GM23248 (cell line): ENCODE measurements around the gene NDUFAF2. TPM values are rescaled to one million over a fixed set of nuclear protein-coding genes. Genes with fewer than 3 reads are reported as not detected.

ENCODE experiments used
- DNase-seq: peaks from one replicate; pipeline ENCODE4 v3.0.0-alpha.2; 2015
- H2AFZ ChIP-seq: fragments of 200-600 bp; sonication (generic); 2 replicates; pipeline ENCODE4 v1.6.1; 2016; ENCODE audit warnings: antibody characterized with exemption
- H3F3A ChIP-seq: fragments of 200-600 bp; sonication (generic); 2 replicates; pipeline ENCODE4 v1.6.1; 2016; ENCODE audit warnings: mild to moderate bottlenecking, antibody characterized with exemption, mixed run types; ENCODE audit not compliant: insufficient read depth
- H3K27ac ChIP-seq: fragments of 200-600 bp; sonication (generic); 2 replicates; pipeline ENCODE4 v1.5.1; 2016; ENCODE audit warnings: mild to moderate bottlenecking
- H3K27me3 ChIP-seq: fragments of 200-600 bp; sonication (generic); replicated peaks from 2 replicates; pipeline ENCODE4 v1.6.1; 2016; ENCODE audit warnings: mild to moderate bottlenecking; ENCODE audit not compliant: insufficient read depth
- H3K36me3 ChIP-seq: fragments of 200-600 bp; sonication (generic); 2 replicates; pipeline ENCODE4 v1.6.1; 2016; ENCODE audit warnings: low read depth, mild to moderate bottlenecking
- H3K4me1 ChIP-seq: fragments of 200-600 bp; sonication (generic); 2 replicates; pipeline ENCODE4 v1.6.1; 2016; ENCODE audit warnings: mild to moderate bottlenecking; ENCODE audit not compliant: insufficient read depth
- H3K4me2 ChIP-seq: fragments of 200-600 bp; sonication (generic); one replicate; pipeline ENCODE4 v1.6.1; 2016; ENCODE audit warnings: mild to moderate bottlenecking; ENCODE audit not compliant: unreplicated experiment
- H3K4me3 ChIP-seq: fragments of 200-600 bp; sonication (generic); 2 replicates; pipeline ENCODE4 v1.5.1; 2016; ENCODE audit warnings: mild to moderate bottlenecking
- H3K79me2 ChIP-seq: fragments of 200-600 bp; sonication (generic); 2 replicates; pipeline ENCODE4 v1.6.1; 2016; ENCODE audit warnings: mild to moderate bottlenecking; ENCODE audit not compliant: insufficient read depth
- H3K9ac ChIP-seq: fragments of 200-600 bp; sonication (generic); 2 replicates; pipeline ENCODE4 v1.6.1; 2016; ENCODE audit warnings: mild to moderate bottlenecking
- H3K9me2 ChIP-seq: fragments of 200-600 bp; sonication (generic); 2 replicates; pipeline ENCODE4 v1.6.1; 2016; ENCODE audit warnings: mixed run types, mild to moderate bottlenecking, moderate library complexity; ENCODE audit not compliant: insufficient read depth
- H3K9me3 ChIP-seq: fragments of 200-600 bp; sonication (generic); one replicate; pipeline ENCODE4 v1.6.1; 2017; ENCODE audit warnings: low read depth
- H4K20me1 ChIP-seq: fragments of 200-600 bp; sonication (generic); 2 replicates; pipeline ENCODE4 v1.6.0; 2016; ENCODE audit not compliant: insufficient read depth
- EZH2 ChIP-seq: fragments of 200-600 bp; sonication (generic); IDR thresholded peaks from 2 replicates; pipeline ENCODE4 v1.6.1; 2018; ENCODE audit warnings: antibody characterized with exemption, mild to moderate bottlenecking; ENCODE audit not compliant: insufficient read depth, poor library complexity, severe bottlenecking
- EZH2phosphoT487 ChIP-seq: fragments of 200-600 bp; sonication (generic); IDR thresholded peaks from 2 replicates; pipeline ENCODE4 v1.6.1; 2018; ENCODE audit warnings: antibody characterized with exemption, moderate library complexity, mild to moderate bottlenecking, low read depth; ENCODE audit not compliant: insufficient read depth
- WGBS, 2 experiments: methylation state at CpG; one replicate each; pipeline ENCODE4 v1.1.6; 2015 to 2017; ENCODE audit warnings: low lambda C conversion rate in 2 of 2, low coverage in 1 of 2; ENCODE audit errors: missing lambda C conversion rate in 2 of 2; 5-methylcytosine and 5-hydroxymethylcytosine counted together
- in situ Hi-C: fragments of 300-500 bp; cut with MboI; formaldehyde crosslinking; loops from 2 replicates; pipeline ENCODE4 v1.15.0; 2020
- polyA plus RNA-seq: library from polyadenylated mRNA; unstranded; fragments of >200 nt; fragmentation: Nextera tagmentation; extraction: Ambion mirVana; gene quantifications from 2 replicates; pipeline ENCODE4 v1.2.1, GENCODE V29; 2016
- total RNA-seq: library from RNA; depleted of rRNA; stranded (reverse); fragments of >200 nt; shearing (Covaris generic); gene quantifications from 2 replicates; pipeline ENCODE4 v1.2.3, GENCODE V29; 2014

NDUFAF2 gene
- total and polyA plus RNA-seq, 2 experiments from 2014 or later = 28.9 to 67.0 TPM

DNA sequence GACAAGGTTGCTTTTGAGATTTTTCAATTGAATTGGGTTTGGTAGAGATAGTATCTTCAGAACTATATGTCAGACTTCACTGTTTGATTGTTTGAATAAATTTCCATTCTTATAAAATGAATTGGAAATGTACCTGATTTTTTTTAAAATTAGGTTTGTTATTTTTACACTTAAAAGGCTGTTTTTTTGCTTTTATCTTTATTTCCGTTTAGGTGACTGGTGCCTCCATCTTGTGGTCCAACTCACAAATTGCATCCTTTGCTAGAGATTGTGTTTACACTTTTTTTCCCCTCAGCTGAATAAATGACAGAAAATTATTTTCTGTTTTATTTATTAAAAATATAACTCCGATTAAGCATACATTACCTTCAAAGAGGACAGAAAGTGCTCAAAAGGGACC is 15.6 kb downstream of the NDUFAF2 start:
- no peaks in the 10 kb centered on the region for H3K27me3 ChIP-seq
- no peak overlapping the region for H3K27ac ChIP-seq
- no peaks in the 10 kb centered on the region for H4K20me1 ChIP-seq
- 42 to 46% methylated on average over 2 of the region's 2 CpGs for WGBS, 2 experiments
- H3K79me2 ChIP-seq = peaks cover 94% of the 10 kb centered on the region
- in situ Hi-C loops = loop anchor here (25.0 kb wide), 3 partner anchors 702 to 1177 kb away; no protein-coding TSS in a partner anchor
- H3K4me2 ChIP-seq = no peak overlapping the region
- H3K9me3 ChIP-seq = no peaks in the 10 kb centered on the region
- peak; percentile 64 for DNase-seq
- no peak overlapping the region for H2AFZ ChIP-seq
- H3K9ac ChIP-seq = no peak overlapping the region
- H3F3A ChIP-seq = no peaks in the 10 kb centered on the region
- H3K36me3 ChIP-seq = no peaks in the 10 kb centered on the region
- peaks cover 6% of the 10 kb centered on the region for H3K4me1 ChIP-seq
- no peak for TF ChIP-seq EZH2phosphoT487
- no peak for TF ChIP-seq EZH2
- no peaks in the 10 kb centered on the region for H3K9me2 ChIP-seq
- no peak overlapping the region for H3K4me3 ChIP-seq

DNA sequence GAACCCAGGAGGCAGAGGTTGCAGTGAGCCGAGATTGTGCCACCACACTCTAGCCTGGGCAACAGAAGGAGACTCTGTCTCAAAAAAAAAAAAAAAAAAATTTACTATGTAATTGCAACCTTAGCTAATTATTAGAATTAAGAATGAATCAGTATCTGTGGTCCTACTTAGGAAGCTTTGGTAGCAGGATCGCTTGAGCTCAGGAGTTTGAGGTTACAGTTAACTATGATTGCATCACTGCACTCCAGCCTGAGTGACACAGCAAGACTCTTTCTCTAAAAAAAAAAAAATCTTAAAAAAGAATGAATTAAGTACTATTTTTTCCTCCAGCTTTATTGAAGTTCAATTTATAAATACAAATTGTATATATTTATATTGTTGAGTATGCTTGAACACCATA is 16.7 kb downstream of the NDUFAF2 start:
- H3K4me1 ChIP-seq = peaks cover 6% of the 10 kb centered on the region
- no peaks in the 10 kb centered on the region for H4K20me1 ChIP-seq
- TF ChIP-seq EZH2 = no peak
- no peak for TF ChIP-seq EZH2phosphoT487
- H3K27me3 ChIP-seq = no peaks in the 10 kb centered on the region
- H3K9ac ChIP-seq = no peak overlapping the region
- no peaks in the 10 kb centered on the region for H3F3A ChIP-seq
- WGBS, 2 experiments = 85 to 87% methylated on average over 2 of the region's 2 CpGs
- in situ Hi-C loops = loop anchor here (25.0 kb wide), 3 partner anchors 701 to 1176 kb away; no protein-coding TSS in a partner anchor
- no peak overlapping the region for H3K27ac ChIP-seq
- H3K9me3 ChIP-seq = no peaks in the 10 kb centered on the region
- peaks cover 95% of the 10 kb centered on the region for H3K79me2 ChIP-seq
- no peaks in the 10 kb centered on the region for H3K9me2 ChIP-seq
- no peak overlapping the region for H2AFZ ChIP-seq
- no peak overlapping the region for H3K4me3 ChIP-seq
- H3K36me3 ChIP-seq = no peaks in the 10 kb centered on the region
- no peak overlapping the region for H3K4me2 ChIP-seq
- peak; percentile 52 for DNase-seq

DNA sequence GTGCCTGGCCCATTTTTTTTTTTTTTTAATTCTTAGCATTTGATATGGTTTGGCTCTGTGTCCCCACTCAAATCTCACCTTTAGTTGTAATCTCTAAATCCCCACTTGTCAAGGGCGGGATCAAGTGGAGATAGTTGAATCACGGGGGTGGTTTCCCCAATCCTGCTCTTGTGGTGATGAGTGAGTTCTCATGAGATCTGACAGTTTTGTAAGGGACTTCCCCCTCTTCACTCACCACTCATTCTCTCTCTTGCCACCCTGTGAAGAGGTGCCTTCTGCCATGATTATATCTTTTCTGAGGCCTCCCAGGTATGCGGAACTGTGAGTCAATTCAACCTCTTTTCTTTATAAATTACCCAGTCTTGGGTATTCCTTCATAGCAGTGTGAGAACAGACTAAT is 27.2 kb downstream of the NDUFAF2 start:
- H3K36me3 ChIP-seq = no peaks in the 10 kb centered on the region
- no peaks in the 10 kb centered on the region for H3F3A ChIP-seq
- no peak overlapping the region for H3K4me3 ChIP-seq
- H3K27me3 ChIP-seq = no peaks in the 10 kb centered on the region
- no peak overlapping the region for H2AFZ ChIP-seq
- no peaks in the 10 kb centered on the region for H3K9me3 ChIP-seq
- WGBS, 2 experiments = 97 to 98% methylated on average over 3 of the region's 3 CpGs
- H3K4me1 ChIP-seq = no peaks in the 10 kb centered on the region
- H3K9me2 ChIP-seq = no peaks in the 10 kb centered on the region
- H3K9ac ChIP-seq = no peak overlapping the region
- peaks cover 97% of the 10 kb centered on the region for H3K79me2 ChIP-seq
- no peak for TF ChIP-seq EZH2
- TF ChIP-seq EZH2phosphoT487 = no peak
- DNase-seq = no peak
- no peak overlapping the region for H3K4me2 ChIP-seq
- no peak overlapping the region for H3K27ac ChIP-seq
- no peaks in the 10 kb centered on the region for H4K20me1 ChIP-seq
- in situ Hi-C loops = loop anchor here (25.0 kb wide), 3 partner anchors 690 to 1165 kb away; no protein-coding TSS in a partner anchor

DNA sequence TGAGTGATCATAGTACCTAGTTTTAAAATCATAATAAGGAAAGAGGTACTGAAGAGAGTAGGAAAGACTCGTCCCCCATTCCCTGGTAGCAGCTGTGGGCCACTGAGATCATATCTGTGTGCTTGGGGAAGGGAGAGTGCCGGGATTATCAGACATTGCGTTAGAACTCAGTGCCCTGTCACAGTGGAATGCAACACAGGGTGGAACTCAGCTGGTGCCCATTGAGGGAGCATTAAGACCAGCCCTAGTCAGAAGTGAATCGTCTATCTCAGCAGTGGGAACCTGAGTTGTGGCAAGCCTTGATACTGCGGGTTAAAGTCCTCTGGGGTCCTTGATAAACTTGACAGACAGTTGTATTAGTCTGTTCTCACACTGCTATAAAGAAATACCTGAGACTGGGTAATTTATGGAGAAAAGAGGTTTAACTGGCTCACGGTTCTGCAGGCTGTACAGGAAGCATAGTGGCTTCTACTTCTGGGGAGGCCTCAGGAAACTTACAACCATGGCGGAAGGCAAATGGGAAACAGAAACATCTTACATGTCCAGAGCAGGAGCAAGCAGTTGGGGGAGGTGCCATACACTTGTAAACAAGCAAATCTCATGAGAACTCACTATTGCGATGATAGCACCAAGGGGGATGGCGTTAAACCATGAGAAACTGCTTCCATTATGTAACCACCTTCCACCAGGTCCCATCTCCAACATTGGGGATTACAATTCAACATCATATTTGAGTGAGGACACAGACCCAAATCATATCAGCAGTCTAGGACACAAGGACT is 33.1 kb downstream of the NDUFAF2 start:
- peaks cover 57% of the 10 kb centered on the region for H3K79me2 ChIP-seq

More for the DNA sequence above, 33.1 kb downstream of the NDUFAF2 start:
- Histone ChIP-seq H3F3A (no peaks in the 10 kb centered on the region), H2AFZ (no peak overlapping the region), H3K9me3 (no peaks in the 10 kb centered on the region), H3K36me3 (no peaks in the 10 kb centered on the region), H3K27me3 (no peaks in the 10 kb centered on the region), H3K4me3 (no peak overlapping the region), H3K9ac (no peak overlapping the region), H4K20me1 (no peaks in the 10 kb centered on the region), H3K4me1 (no peaks in the 10 kb centered on the region), H3K9me2 (no peaks in the 10 kb centered on the region), H3K4me2 (no peak overlapping the region), H3K27ac (no peak overlapping the region)
- no peak for DNase-seq
- in situ Hi-C loops = no loop called here
- WGBS, 2 experiments = 88 to 97% methylated on average over 8 to 9 of the region's 9 CpGs
- TF ChIP-seq EZH2 (no peak), EZH2phosphoT487 (no peak)
